ENCODE data around the gene MMEL1.

Gene MMEL1

GRCh38 chr1:2603521-2604155, 29.2 kb downstream of the MMEL1 start:
- DNase-seq, result no peak

GRCh38 chr1:2602866-2603520, 29.8 kb downstream of the MMEL1 start:
- DNase-seq, result no peak

DNA sequence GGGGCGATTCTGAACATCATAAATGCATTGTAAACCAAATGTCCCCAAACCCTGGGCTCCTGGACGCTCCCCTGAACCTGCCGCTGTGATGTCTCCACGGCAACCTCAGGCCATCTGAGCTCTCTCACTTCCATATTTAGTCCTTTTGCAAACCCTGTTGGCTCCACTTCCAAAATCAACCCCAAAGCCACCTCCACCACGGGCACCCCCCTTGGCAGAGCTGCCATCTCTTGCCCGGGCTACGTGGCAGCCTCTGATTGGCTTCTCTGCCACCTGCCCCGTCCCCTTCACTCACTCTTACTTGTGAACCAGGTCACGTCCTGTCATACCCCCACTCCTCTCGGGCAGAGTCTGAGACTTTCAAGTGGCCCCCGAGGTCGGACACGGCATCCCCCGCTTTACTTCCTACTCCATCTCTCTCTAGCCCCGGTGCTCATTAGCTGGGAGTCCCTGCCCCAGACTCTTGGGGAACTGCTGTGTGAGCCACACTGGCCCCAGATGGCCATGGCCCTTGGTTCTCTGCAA, 30.4 kb downstream of the MMEL1 start:
- DNase-seq, result no peak

DNA sequence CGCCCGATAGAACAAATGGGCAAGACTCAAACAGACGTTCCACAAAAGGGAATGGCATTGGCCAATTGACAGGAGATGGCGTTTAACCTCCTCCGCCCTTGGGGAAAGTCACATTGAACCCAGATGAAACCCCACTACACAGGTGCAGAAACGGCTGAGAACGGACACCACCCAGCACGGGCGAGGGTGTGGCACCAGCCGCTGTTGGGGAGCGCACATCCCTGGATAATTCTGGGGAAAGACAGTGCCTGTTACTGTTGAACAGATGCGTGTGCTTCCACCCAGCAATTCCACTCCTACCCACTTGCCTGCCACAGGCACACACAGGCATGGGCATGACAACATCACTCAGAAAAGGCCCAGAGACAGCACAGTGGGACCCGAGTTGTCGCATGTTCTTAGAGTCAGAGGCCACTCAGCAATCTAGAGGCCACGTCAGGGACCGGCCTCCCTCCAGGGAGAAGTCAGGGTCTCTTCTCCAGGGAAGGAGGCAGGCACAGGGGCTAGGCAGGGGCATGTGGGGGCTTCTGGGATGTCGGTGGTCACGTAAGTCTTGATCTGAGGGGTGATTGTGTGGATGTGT, 31.0 kb downstream of the MMEL1 start:
- no peak for DNase-seq

DNA sequence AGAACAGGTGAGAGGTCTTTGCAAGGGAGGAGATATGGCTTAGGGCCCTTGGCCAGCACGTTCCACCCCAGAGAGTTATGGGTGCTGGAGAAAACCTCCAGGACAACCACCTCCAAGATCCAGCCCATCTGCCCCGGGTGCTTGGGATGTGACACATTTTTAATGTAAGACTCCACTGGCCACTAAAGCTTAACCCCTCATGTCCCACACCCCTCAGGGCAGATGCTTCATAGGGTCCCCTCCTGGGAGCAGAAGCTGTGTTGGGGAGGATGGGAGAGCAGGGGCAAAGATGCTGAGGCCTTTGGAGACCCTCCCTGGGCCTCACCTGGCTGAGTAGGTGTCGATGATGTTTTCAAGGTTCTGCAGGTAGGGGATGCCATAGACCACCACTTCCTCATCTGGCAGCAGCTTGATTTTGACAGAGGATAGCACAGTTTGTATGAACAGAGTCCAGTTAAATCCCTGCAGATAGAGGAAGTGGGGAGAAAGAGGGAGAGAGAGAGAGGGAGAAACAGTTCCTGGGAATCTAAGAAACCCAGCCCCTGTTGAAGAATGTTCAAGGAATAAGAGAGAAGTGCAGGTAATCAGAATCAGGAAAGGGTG, 34.4 kb downstream of the MMEL1 start:
- DNase-seq, result no peak

GRCh38 chr1:2597441-2598328, 35.1 kb downstream of the MMEL1 start:
- DNase-seq, result no peak

DNA sequence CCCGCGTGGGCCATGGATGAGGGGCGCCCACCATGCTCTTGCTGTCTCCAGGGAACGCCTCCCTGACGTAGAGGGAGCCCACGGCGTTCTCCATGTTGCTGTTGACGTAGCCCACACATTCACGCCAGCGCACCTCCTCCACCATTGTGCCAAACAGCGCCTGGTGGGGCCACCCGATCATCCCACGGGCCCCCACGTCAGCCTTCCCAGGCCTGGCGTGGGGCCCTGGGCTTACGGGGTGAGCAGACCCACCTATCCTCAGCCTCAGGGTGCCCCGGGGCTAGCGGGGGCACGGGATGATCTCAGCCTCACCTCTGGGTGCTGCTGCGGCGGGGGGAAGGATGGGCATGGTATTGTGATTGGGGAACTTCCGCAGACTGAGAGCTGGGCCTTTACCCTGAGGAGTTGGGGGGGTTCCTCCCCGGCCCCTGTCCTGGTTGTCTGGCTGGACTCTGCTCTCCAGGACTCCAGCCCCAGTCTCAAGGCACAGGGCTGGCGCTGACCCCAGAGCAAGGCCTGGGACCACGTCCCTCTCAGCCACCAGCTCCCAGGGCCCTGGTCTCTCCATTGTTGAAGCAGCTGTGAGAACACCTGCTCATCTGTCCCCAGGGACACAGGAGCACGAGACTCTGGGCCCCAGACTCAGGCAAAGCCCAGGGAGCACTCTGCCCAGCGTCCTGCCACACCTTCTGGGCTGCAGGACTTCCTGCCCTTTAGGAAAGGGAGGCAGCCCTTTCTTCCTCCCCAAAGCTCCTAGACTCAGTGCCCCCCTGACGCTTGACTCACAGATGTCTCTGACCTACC, 36.1 kb downstream of the MMEL1 start:
- no peak for DNase-seq

GRCh38 chr1:2595812-2596529, 36.8 kb downstream of the MMEL1 start:
- DNase-seq, result no peak

GRCh38 chr1:2595261-2595811, 37.5 kb downstream of the MMEL1 start:
- DNase-seq, result no peak

GRCh38 chr1:2594641-2595131, 38.1 kb downstream of the MMEL1 start:
- DNase-seq, result no peak

DNA sequence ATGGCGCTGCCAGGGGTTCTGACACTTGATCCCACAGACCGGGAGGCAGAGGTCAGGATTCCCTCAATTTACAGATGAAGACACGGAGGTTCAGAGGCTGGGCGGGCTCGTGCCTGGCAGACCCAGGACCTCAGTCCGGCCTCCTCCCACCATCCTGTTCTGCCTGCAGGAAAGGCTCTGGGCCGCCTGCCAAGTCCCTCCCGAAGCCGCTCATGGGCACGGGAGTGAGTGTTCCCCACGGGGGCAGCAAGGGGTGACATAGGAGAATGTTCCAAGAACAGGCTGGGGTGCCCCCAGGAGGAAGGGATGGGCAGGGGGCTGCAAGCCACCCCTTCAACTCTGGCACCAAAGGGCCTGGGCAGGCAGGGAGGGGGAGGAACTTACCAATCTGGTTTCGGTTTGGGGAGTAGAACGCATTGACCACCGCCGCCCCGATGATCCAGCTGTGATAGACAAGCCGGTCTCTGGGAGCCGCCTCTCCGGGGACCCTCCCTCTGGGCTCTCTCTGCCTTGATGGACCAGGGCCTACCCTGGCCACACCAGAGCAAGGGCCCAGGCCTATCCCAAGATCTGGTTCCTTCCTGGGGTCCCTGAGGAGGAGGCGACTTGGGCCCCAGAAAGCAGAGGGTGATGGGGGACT, 38.7 kb downstream of the MMEL1 start:
- no peak for DNase-seq

GRCh38 chr1:2593251-2593878, 39.5 kb downstream of the MMEL1 start:
- DNase-seq, result no peak

DNA sequence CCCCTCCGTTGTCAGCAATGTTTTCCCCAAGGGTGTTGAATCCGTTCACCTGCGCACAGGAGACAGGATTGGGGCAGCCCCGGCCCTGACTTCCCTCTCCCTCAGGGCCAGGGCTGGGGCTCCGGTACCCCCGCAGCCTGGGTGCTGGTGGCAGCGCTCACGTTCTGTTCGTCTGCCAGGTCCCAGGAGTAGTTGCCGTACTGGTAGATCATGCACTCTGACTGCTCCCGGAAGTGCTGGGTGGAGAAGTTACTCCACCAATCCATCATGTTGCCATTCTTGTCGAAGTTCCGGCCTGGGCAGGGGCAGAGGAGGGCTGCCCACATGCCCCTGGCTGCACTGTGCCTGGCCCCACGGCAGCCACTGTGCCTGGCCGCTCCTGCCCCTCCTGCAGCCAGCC, 40.1 kb downstream of the MMEL1 start:
- DNase-seq, result no peak

DNA sequence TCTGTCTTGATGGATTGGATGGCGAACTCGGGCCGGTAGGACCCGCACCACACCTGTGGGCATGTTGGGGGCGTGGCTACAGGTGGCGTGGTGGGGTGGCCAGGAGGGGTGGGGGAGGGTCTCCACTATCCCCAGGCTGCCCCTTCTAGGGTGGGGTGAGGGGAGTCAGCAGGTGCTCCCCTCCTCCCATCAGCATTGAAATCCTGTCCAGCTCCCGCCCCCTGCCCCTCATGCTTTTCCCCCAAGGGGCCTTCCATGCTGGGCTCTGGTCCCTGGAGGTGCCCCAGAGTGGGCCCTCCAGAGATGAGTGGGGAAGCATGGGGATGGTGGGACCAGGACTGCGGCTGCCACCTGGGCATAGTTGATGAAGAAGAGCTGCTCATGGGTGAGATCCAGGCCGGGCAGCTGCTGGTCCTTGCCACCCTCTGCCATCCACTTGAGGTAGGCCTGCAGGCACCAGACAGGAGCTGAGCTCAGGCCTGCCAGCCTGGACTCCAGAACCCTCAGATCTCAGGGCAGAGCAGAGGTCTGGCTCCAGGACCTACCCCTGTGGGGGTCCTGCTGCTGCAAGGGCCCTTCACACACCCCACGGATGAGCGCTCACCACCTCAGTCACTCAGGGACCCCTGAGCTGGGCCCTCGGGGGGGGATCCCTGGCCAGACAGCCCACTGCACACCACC, 41.1 kb downstream of the MMEL1 start:
- DNase-seq, result no peak

- no peak for DNase-seq
Observed at GRCh38 chr1:2591233-2591580, 41.6 kb downstream of the MMEL1 start.

DNA sequence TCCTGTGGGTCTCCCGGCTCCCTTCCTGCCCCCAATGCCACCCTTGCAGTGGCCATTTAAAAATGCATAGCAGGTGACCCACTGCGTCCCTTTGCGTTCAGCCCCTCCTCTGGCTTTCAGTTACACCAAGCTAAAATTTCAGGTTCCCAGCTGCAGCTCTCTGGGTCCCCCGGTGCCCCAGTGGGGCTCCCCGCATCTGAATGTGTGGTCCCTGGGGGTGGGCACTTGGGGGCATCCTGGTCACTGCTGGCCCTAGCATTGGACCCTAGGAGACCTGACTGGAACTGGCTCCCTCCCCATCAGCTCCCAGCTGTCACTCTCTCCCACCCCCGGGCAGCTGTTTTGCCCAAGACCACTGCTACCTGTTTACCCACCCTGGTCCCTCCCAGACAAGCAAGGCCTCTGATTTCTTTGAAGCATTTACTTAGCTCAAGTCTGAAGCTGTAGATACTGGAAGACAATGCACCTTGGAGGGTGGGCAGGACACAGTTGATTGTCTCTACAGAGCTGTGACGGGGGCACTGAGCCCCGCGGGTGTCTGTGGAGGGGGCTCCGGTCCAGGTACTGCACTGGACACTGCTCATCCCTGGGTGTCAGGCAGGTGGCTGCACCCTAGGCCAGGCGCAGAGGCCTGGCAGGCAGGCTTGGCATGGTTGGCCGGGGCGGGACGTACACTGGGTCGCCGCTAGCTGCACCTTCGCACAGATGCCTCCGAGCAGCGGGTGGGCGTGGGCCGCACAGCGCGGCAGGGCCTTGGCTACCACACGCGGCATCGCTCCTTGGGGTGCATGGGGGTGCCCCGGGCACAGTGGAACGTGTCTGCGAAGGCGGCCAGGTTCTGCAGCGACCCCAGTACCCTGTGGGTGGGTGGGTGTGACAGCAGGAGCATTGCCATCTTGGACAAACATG, 42.3 kb downstream of the MMEL1 start:
- DNase-seq, result no peak

DNA sequence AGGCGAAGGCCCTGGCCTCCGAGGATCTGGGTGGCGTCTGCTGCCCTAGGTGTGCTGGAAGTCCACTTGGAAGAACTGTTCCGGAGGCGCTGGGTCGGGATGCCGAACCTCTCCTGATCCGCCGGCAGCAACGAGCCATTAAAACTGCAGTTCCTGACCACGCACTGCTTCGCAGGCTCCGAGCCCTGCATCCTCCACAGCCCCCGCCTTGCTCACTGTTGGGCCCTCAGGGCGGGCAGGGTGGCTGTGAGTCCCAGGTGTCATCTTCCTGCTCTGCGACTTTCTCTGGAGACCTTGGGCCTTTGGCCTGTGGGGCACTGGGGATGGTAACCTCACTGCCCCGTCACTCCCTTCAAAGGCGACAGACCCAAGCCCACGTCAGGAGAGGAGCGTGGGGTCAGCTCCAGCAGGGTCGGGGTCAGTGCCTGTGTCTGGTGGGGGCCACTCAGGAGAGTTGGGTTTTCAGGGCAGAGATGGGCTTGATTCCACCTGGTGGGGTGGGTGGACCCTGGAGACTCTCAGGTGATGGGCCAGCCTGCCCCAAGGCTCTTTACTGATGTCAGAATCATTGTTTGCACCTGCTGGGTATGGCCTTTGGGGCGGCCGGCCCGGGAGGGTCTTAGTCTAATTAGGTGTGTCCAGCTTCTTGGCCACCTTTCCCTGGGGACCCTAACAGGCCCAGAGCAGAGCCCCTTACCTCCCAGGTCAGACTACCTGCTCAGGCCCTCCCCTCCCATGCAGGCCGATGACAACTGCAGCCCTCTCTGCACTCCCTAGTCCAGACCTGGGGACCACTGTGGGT, 43.2 kb downstream of the MMEL1 start:
- no peak for DNase-seq

All from SHP77 treated with DMSO at 0.1 percent for 48 hours (cell line).